ENCODE data around the gene CTNND2.

Gene CTNND2

DNA sequence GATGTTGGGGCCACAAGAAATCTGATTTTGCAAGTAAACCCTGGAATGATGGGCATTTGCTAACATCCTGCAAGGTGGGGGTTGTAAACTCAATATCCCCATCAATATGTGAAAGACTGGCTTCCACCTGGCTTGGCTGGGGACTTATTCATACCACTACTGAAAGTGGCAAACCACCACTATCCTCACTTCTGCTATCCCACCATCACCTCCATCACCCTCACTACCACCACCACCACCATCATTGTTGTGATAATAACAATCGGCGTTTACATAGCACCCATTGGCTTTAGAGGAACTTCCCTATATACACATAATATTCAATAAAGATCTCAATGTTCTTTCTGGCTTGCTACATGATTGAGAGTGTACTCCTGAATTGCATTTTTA, 918.5 kb downstream of the CTNND2 start:
- H3K4me3 ChIP-seq (ENCODE audit: low read depth, low read length) = no peak overlapping the region
- DNase-seq (ENCODE audit: low read depth, low spot score) = no peak
- in situ Hi-C loops (cut with HindIII; ENCODE audit: low sequenced_read_pairs) = no loop called here
- TF ChIP-seq, protein P1, sequence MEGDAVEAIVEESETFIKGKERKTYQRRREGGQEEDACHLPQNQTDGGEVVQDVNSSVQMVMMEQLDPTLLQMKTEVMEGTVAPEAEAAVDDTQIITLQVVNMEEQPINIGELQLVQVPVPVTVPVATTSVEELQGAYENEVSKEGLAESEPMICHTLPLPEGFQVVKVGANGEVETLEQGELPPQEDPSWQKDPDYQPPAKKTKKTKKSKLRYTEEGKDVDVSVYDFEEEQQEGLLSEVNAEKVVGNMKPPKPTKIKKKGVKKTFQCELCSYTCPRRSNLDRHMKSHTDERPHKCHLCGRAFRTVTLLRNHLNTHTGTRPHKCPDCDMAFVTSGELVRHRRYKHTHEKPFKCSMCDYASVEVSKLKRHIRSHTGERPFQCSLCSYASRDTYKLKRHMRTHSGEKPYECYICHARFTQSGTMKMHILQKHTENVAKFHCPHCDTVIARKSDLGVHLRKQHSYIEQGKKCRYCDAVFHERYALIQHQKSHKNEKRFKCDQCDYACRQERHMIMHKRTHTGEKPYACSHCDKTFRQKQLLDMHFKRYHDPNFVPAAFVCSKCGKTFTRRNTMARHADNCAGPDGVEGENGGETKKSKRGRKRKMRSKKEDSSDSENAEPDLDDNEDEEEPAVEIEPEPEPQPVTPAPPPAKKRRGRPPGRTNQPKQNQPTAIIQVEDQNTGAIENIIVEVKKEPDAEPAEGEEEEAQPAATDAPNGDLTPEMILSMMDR (IDR thresholded peaks at IDR 0.05; ENCODE audit: low read depth, low read length) = no peak

DNA sequence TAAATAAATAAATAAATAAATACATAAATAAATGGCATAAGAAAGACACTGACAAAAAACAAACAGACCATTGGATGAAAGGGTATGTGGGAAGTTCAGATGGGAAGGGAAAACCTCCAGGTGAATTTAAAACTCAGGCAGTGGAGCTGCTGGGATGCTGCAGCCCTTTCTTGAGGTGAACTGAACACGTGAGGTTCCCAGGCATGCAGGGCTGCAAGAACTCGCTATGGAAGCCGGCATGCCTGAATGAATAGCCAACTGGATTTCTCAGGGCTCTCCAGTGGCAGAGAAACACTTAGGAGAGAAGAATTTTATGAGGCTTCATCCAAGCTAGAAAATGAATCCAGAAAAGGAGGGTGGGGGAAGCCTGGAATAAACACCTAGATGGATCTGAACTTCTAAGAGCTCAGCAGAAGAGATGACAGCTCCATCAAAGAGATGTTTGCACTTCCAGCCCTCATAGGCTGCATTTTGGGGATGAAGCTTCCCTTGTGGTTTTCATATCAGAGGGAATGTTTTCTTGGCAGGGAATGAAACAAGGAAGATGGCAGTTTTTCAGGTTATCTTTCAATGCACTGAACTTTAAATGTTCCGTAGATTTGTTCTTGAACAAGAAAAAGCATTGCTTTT, 919.0 kb downstream of the CTNND2 start:
- in situ Hi-C loops (cut with HindIII; ENCODE audit: low sequenced_read_pairs) = no loop called here
- no peak for DNase-seq (ENCODE audit: low read depth, low spot score)
- H3K4me3 ChIP-seq (ENCODE audit: low read depth, low read length) = no peak overlapping the region
- TF ChIP-seq, protein P1 (IDR thresholded peaks at IDR 0.05; ENCODE audit: low read depth, low read length) = no peak

DNA sequence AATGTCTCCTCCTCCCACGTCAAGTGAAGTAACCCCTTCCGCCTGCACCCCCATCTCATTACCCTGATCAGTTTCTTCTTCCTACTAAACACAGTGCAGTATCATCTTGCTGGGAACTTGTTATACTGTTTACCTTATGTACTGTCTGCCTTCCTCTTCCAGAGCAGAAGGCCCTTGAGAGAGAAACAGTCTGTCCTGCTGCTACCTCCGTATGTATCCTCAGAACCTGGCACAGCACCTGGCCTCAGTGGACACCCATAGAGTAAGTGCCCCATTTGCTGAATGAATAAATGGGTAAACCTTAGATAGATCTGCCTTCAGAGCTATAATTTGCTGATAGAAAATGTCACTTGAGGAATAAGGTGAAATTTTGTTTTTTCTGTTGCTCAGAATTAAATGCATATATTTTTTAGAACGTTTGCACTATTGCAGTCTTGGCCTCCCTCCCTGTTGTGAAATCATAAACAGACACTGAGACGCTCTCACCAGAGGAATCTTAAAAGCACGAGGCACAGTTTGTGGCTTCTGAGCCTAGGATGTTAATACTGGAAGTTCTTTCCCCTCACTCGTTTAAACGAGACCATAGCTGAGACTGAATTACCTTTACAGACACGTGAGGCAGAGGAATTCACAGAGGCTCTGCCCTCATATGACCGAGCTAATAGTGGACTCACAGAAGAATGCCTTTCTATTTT, 920.1 kb downstream of the CTNND2 start:
- TF ChIP-seq, protein P1 (IDR thresholded peaks at IDR 0.05; ENCODE audit: low read depth, low read length) = no peak
- DNase-seq (ENCODE audit: low read depth, low spot score) = no peak
- H3K4me3 ChIP-seq (ENCODE audit: low read depth, low read length) = no peak overlapping the region
- in situ Hi-C loops (cut with HindIII; ENCODE audit: low sequenced_read_pairs) = no loop called here

DNA sequence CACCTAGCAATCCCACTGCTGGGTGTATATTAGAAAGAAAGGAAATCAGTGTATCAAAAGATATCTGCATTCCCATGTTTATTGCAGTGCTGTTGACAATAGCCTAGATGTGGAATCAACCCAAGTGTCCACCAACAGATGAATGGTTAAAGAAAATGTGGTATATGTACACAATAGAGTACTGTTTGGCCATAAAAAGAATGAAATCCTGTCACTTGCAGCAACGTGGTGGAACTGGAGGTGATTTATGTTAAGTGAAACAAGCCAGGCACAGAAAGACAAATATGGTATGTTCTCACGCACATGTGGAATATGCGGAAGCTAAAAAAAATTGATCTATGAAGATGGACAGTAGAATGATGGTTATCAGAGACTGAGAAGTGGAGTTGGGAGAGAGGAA, 921.6 kb downstream of the CTNND2 start:
- no peak for DNase-seq (ENCODE audit: low read depth, low spot score)
- TF ChIP-seq, protein P1 (IDR thresholded peaks at IDR 0.05; ENCODE audit: low read depth, low read length) = no peak
- in situ Hi-C loops (cut with HindIII; ENCODE audit: low sequenced_read_pairs) = no loop called here
- H3K4me3 ChIP-seq (ENCODE audit: low read depth, low read length) = no peak overlapping the region

DNA sequence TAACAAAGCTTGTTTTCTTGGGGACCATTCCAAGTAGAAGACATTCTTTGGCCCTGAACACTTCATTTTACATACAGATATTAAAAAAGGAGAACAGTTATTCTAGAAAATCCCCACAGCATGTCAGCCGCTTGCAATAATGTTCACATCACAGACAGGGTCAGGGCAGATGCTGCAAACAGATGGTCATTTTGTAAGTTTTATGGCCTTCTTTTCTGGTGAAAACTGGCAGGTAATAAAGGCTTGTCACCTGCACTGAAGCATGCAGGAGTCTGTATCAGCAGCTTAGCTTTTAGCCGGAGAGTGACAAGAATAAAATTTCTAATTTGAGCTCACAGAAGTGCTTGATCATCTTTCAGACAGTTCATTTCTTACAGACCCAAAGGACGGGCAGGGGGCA, 922.3 kb downstream of the CTNND2 start:
- in situ Hi-C loops (cut with HindIII; ENCODE audit: low sequenced_read_pairs) = no loop called here
- no peak overlapping the region for H3K4me3 ChIP-seq (ENCODE audit: low read depth, low read length)
- DNase-seq (ENCODE audit: low read depth, low spot score) = no peak
- TF ChIP-seq, protein P1 (IDR thresholded peaks at IDR 0.05; ENCODE audit: low read depth, low read length) = no peak

DNA sequence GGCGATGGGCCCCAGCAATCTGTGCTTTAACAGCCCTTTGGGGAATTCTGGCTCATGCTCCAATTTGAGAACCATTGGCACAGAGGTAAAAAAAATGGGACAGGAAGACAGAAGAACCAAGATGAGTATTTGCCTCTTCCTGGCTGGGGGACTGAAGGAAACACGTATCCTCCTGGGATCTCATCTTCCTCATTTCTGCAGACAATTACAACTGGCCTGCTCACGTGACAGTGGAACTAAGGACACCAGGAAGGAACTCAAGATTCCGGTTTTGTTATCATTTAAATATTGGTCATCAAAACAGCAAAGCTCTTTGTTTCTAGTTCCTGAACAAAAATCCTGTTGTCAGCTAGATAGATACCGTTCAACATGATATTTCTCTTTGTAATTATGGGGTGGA, 927.2 kb downstream of the CTNND2 start:
- H3K4me3 ChIP-seq (ENCODE audit: low read depth, low read length) = no peak overlapping the region
- DNase-seq (ENCODE audit: low read depth, low spot score) = no peak
- TF ChIP-seq, protein P1 (IDR thresholded peaks at IDR 0.05; ENCODE audit: low read depth, low read length) = no peak
- in situ Hi-C loops (cut with HindIII; ENCODE audit: low sequenced_read_pairs) = no loop called here
